Femur (tissue), 1 donor: ENCODE data around the gene TMOD2.

Experiments
- DNase-seq: peaks from one replicate; pipeline ENCODE4 v3.0.0-alpha.2; 2017

The TMOD2 gene

DNA sequence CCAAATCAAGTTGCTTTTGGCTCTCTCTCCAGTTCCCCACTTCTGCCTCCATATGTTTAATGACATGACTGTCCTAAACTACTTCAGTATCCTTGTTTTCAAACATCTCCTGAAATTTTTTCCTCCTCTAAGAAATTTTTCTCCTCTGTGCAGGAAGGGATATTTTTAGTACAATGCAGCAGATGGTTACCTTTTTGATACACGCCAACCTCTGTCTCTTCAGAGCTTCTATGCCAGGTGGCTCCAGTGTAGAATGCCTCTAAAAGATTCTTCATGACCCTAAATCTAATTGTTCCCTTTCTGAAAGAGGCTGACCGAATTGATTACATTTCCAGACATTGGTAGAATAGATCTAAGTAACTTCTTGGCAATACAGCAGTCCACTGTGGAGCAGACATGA lies 111.7 kb downstream of the TMOD2 start:
- no peak for DNase-seq

DNA sequence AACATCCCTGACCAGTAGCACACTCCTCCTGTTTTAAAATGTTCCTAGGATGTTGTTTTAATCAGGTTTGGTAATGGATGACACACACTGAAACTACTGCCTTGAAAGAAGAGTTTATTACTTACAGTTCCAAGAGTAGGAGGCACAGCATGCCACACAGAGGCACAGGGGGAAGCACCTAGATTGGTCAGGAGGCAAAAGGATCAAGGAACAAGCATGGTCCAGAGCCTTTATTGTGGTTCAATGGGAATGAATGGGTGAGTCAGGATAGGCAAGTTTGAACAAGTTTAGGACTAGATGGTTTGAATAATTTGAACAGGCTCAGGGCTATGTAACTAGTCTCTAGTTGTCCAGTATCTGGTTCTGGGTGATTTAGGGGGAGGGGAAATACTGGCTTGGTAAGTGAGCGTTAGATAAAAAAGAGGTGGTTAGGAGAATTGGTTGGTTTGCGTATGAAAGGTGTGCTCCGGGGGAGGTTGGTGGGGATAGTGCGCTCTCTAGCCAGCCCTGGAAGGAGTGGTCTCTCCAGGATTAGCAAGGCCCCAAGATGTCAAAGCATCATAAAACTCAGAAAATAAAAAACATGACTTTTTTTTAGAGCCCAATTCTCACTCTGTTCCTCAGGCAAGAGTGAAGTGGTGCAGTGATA lies 113.1 kb downstream of the TMOD2 start:
- no peak for DNase-seq

DNA sequence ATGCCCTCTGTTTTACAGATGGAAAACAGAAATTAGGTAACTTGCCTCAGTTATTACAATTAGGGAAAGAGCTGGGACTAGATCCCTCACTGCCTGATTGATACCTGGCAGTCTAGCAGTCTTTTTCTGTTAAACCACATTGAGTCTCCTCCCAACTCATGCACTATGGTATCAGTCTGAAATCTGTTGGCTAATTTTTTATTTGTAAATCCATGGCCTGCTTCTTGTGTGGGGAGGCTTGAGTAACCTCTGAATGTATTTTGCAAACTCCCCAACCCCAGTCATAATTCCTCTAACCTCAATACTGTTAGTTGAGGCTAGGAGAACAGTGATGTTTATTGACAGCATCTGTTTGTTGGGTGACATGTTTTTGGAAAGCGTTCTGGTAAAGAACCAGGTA lies 113.9 kb downstream of the TMOD2 start:
- DNase-seq: no peak
